ENCODE data around the gene ADGRB3.
"Not testable (repeated sequence)": the region's sequence is repeated elsewhere in the genome, so short reads cannot be mapped to it uniquely, and the experiment has no call there.

ADGRB3 gene

GRCh38 chr6:68740828-68741500, 105.9 kb downstream of the ADGRB3 start:
- no peak for DNase-seq (ENCODE audit: low spot score)

GRCh38 chr6:68741501-68742386, 106.7 kb downstream of the ADGRB3 start:
- no peak for DNase-seq (ENCODE audit: low spot score)

- no peak for DNase-seq (ENCODE audit: low spot score)
Observed at GRCh38 chr6:68743099-68743498, 108.0 kb downstream of the ADGRB3 start.

- DNase-seq (ENCODE audit: low spot score) = not testable (repeated sequence)
Observed at GRCh38 chr6:68744376-68744775, 109.3 kb downstream of the ADGRB3 start.

- peak; percentile 77 for DNase-seq (ENCODE audit: low spot score)
Observed at GRCh38 chr6:68746376-68746775, 111.3 kb downstream of the ADGRB3 start.

GRCh38 chr6:68747110-68747790, 112.2 kb downstream of the ADGRB3 start:
- DNase-seq (ENCODE audit: low spot score) = peak; percentile 63

GRCh38 chr6:68747832-68748231, 112.8 kb downstream of the ADGRB3 start:
- DNase-seq (ENCODE audit: low spot score) = not testable (repeated sequence)

- DNase-seq (ENCODE audit: low spot score) = no peak
Observed at GRCh38 chr6:68754681-68755213, 119.7 kb downstream of the ADGRB3 start.

GRCh38 chr6:68756454-68757375, 121.6 kb downstream of the ADGRB3 start:
- peak; percentile 65 for DNase-seq (ENCODE audit: low spot score)

GRCh38 chr6:68757821-68758220, 122.7 kb downstream of the ADGRB3 start:
- DNase-seq (ENCODE audit: low spot score) = no peak

GRCh38 chr6:68758559-68758958, 123.5 kb downstream of the ADGRB3 start:
- no peak for DNase-seq (ENCODE audit: low spot score)

GRCh38 chr6:68760485-68760884, 125.4 kb downstream of the ADGRB3 start:
- no peak for DNase-seq (ENCODE audit: low spot score)

GRCh38 chr6:68760941-68761676, 126.0 kb downstream of the ADGRB3 start:
- DNase-seq (ENCODE audit: low spot score) = peak; percentile 88

- DNase-seq (ENCODE audit: low spot score) = no peak
Observed at GRCh38 chr6:68761985-68762384, 126.9 kb downstream of the ADGRB3 start.

GRCh38 chr6:68771426-68771825, 136.3 kb downstream of the ADGRB3 start:
- DNase-seq (ENCODE audit: low spot score) = peak; percentile 88

- DNase-seq (ENCODE audit: low spot score) = no peak
Observed at GRCh38 chr6:68774843-68775242, 139.8 kb downstream of the ADGRB3 start.

GRCh38 chr6:68776354-68776753, 141.3 kb downstream of the ADGRB3 start:
- DNase-seq (ENCODE audit: low spot score) = peak; percentile 61

- DNase-seq (ENCODE audit: low spot score) = peak; percentile 92
Observed at GRCh38 chr6:68777956-68778355, 142.9 kb downstream of the ADGRB3 start.

GRCh38 chr6:68778356-68779020, 143.4 kb downstream of the ADGRB3 start:
- peak; percentile 99 for DNase-seq (ENCODE audit: low spot score)

GRCh38 chr6:68779366-68779765, 144.3 kb downstream of the ADGRB3 start:
- peak; percentile 73 for DNase-seq (ENCODE audit: low spot score)

Measured in pons (tissue), 1 donor.